Measurements from ENCODE around the gene MAGEA10.

GRCh38 chrX:152131525-152131924 is 6.9 kb downstream of the MAGEA10 start:
- TF ChIP-seq, protein P1, sequence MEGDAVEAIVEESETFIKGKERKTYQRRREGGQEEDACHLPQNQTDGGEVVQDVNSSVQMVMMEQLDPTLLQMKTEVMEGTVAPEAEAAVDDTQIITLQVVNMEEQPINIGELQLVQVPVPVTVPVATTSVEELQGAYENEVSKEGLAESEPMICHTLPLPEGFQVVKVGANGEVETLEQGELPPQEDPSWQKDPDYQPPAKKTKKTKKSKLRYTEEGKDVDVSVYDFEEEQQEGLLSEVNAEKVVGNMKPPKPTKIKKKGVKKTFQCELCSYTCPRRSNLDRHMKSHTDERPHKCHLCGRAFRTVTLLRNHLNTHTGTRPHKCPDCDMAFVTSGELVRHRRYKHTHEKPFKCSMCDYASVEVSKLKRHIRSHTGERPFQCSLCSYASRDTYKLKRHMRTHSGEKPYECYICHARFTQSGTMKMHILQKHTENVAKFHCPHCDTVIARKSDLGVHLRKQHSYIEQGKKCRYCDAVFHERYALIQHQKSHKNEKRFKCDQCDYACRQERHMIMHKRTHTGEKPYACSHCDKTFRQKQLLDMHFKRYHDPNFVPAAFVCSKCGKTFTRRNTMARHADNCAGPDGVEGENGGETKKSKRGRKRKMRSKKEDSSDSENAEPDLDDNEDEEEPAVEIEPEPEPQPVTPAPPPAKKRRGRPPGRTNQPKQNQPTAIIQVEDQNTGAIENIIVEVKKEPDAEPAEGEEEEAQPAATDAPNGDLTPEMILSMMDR (IDR thresholded peaks at IDR 0.05), result no peak
- TF ChIP-seq EZH2 (IDR thresholded peaks at IDR 0.05; ENCODE audit: borderline replicate concordance, insufficient read depth, low read depth, low read length, poor library complexity, severe bottlenecking), result no peak

Data from B cell (primary cell).